ENCODE measurements around the gene ELL2. TPM values are rescaled to one million over a fixed set of nuclear protein-coding genes. Genes with fewer than 3 reads are reported as not detected.

The ELL2 gene
- total and polyA plus RNA-seq, 2 of the 13 experiments (the other 11 are each of a cell fraction or from before 2014, with no cell fraction given) = 78.9 to 97.1 TPM

DNA sequence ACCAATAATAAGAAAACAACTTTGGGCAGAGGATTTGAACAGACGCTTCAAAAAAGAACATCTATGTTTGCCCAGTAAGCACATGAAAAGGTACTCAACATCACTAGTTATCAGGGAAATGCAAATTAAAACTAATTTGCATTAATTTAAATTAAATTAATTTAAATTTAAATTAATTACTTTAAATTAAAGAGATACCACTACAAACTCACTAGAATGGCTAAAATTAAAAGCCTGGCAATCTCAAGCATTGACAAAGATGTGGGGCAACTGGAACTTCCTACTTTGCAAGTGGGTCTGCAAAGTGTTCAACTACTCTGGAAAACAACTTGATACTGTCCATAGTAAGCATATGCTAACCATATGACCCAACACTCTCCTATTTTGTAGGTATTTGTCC is 32.1 kb upstream of the ELL2 start:
- intact Hi-C loops (cut with micrococcal nuclease; ENCODE audit: unreplicated experiment) = no loop called here
- no peak overlapping the region for H3K9ac ChIP-seq (ENCODE audit: insufficient read depth, low read depth, low read length)
- WGBS (ENCODE audit: low lambda C conversion rate) = 100% methylated on average over 1 of the region's 1 CpG
- TF ChIP-seq ZMAT3 (CRISPR knock-in tag; conservative IDR thresholded peaks at IDR 0.05) = no peak
- no peak for TF ChIP-seq ZFP36L2 (CRISPR knock-in tag; IDR thresholded peaks at IDR 0.05)
- no peak for TF ChIP-seq SAFB2 (CRISPR knock-in tag; IDR thresholded peaks at IDR 0.05; ENCODE audit: borderline replicate concordance, low read depth)
- no peak for TF ChIP-seq NFE2L1 (CRISPR knock-in tag; IDR thresholded peaks at IDR 0.05; ENCODE audit: borderline replicate concordance)
- no peak for TF ChIP-seq HHEX (CRISPR knock-in tag; IDR thresholded peaks at IDR 0.05)
- no peak for TF ChIP-seq ZNF20 (CRISPR knock-in tag; IDR thresholded peaks at IDR 0.05)
- TF ChIP-seq, protein P1, sequence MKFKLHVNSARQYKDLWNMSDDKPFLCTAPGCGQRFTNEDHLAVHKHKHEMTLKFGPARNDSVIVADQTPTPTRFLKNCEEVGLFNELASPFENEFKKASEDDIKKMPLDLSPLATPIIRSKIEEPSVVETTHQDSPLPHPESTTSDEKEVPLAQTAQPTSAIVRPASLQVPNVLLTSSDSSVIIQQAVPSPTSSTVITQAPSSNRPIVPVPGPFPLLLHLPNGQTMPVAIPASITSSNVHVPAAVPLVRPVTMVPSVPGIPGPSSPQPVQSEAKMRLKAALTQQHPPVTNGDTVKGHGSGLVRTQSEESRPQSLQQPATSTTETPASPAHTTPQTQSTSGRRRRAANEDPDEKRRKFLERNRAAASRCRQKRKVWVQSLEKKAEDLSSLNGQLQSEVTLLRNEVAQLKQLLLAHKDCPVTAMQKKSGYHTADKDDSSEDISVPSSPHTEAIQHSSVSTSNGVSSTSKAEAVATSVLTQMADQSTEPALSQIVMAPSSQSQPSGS (CRISPR knock-in tag; IDR thresholded peaks at IDR 0.05) = no peak
- no peak for TF ChIP-seq SCMH1 (CRISPR knock-in tag; IDR thresholded peaks at IDR 0.05; ENCODE audit: borderline replicate concordance)
- TF ChIP-seq ZKSCAN8 (CRISPR knock-in tag; IDR thresholded peaks at IDR 0.05; ENCODE audit: borderline replicate concordance) = no peak
- no peak for TF ChIP-seq ATF1 (CRISPR knock-in tag; IDR thresholded peaks at IDR 0.05)
- no peak for TF ChIP-seq HNRNPL (IDR thresholded peaks at IDR 0.05; ENCODE audit: low read depth, low read length)
- no peak for TF ChIP-seq ZNF652 (CRISPR knock-in tag; IDR thresholded peaks at IDR 0.05; ENCODE audit: borderline replicate concordance, low read depth)
- no peak for TF ChIP-seq ZNF775 (CRISPR knock-in tag; IDR thresholded peaks at IDR 0.05; ENCODE audit: borderline replicate concordance)
- TF ChIP-seq, protein P2, sequence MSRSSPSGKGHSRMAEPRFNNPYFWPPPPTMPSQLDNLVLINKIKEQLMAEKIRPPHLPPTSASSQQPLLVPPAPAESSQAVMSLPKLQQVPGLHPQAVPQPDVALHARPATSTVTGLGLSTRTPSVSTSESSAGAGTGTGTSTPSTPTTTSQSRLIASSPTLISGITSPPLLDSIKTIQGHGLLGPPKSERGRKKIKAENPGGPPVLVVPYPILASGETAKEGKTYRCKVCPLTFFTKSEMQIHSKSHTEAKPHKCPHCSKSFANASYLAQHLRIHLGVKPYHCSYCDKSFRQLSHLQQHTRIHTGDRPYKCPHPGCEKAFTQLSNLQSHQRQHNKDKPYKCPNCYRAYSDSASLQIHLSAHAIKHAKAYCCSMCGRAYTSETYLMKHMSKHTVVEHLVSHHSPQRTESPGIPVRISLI (CRISPR knock-in tag; IDR thresholded peaks at IDR 0.05; ENCODE audit: borderline replicate concordance) = no peak
- in situ Hi-C loops (cut with HindIII; ENCODE audit: extremely low pct_ligation_motif_present, low pct_unique_long_range_greater_than_20kb) = no loop called here
- H3K79me2 ChIP-seq (ENCODE audit: insufficient read depth, low read length) = no peaks in the 10 kb centered on the region
- no peaks in the 10 kb centered on the region for H3K9me3 ChIP-seq (ENCODE audit: low read length)
- H3K27ac ChIP-seq (ENCODE audit: extremely low read length, insufficient read depth, low read length) = no peak overlapping the region
- POLR2A ChIA-PET = no interaction called here
- ATAC-seq (no peak), FAIRE-seq (no peak), DNase-seq (ENCODE audit: low spot score) (no peak)
- H3K4me3 ChIP-seq (replicated peaks in 1 of 3; ENCODE audit: insufficient read depth in 1 of 3, low read depth in 2 of 3, low read length in 3 of 3) = no peak overlapping the region
- H3K27me3 ChIP-seq (ENCODE audit: control insufficient read depth in 1 of 2, insufficient read depth in 2 of 2, low read length in 2 of 2) = no peaks in the 10 kb centered on the region
- CTCF ChIA-PET (ENCODE audit: low intra/inter-chr PET ratio, low total read pairs) = no interaction called here
- H3K36me3 ChIP-seq (replicated peaks in 1 of 2; ENCODE audit: control insufficient read depth in 1 of 2, insufficient read depth in 2 of 2, low read length in 2 of 2) = no peaks in the 10 kb centered on the region
- H3K4me1 ChIP-seq (ENCODE audit: insufficient read depth, low read length) = peaks cover 84% of the 10 kb centered on the region
- H3K4me2 ChIP-seq (ENCODE audit: low read depth, low read length) = no peak overlapping the region
- no peak overlapping the region for H2AFZ ChIP-seq (ENCODE audit: low read length)
- H4K20me1 ChIP-seq (ENCODE audit: insufficient read depth, low read length) = no peaks in the 10 kb centered on the region
- no TSS peak for BruUV-seq (replicated peaks)

Measured in HepG2 (cell line).